Keratinocyte (primary cell): ENCODE data around the gene REPIN1. TPM values are rescaled to one million over a fixed set of nuclear protein-coding genes. Genes with fewer than 3 reads are reported as not detected.

Experiments used
- DNase-seq: peaks from one replicate; pipeline ENCODE4 v3.0.0-alpha.2; 2011; ENCODE audit warnings: low read depth, missing footprints, low spot score
- FAIRE-seq: peaks from 2 replicates; lab custom pipeline; 2011; peaks lifted over from hg19 to GRCh38; lab: Jason Lieb, UNC
- H2AFZ ChIP-seq: 2 replicates; pipeline ENCODE4 v1.6.0; 2012; ENCODE audit warnings: low read length, control low read depth, inconsistent platforms; ENCODE audit not compliant: control insufficient read depth
- H3K27ac ChIP-seq: 2 replicates; pipeline ENCODE4 v1.5.1; 2011; ENCODE audit warnings: low read length; ENCODE audit not compliant: control insufficient read depth, insufficient read depth
- H3K27me3 ChIP-seq: 3 replicates; pipeline ENCODE4 v1.6.0; 2011; ENCODE audit warnings: low read length; ENCODE audit not compliant: control insufficient read depth, insufficient read depth; ENCODE audit errors: extremely low read depth
- H3K36me3 ChIP-seq, 2 experiments: 2 replicates in 1 of 2; 3 replicates in 1 of 2; pipeline ENCODE4 v1.5.1; 2011; ENCODE audit warnings: low read length in 2 of 2, mild to moderate bottlenecking in 1 of 2; ENCODE audit not compliant: control insufficient read depth in 2 of 2, insufficient read depth in 2 of 2; ENCODE audit errors: extremely low read depth in 1 of 2
- H3K4me1 ChIP-seq: 3 replicates; pipeline ENCODE4 v1.5.1; 2011; ENCODE audit warnings: low read length; ENCODE audit not compliant: control insufficient read depth, insufficient read depth; ENCODE audit errors: extremely low read depth
- H3K4me2 ChIP-seq: 3 replicates; pipeline ENCODE4 v1.6.0; 2011; ENCODE audit warnings: low read depth, low read length; ENCODE audit not compliant: control insufficient read depth, insufficient read depth; ENCODE audit errors: extremely low read depth
- H3K4me3 ChIP-seq, 3 experiments: fragments of 200-600 bp in 1 of 3; sonication (generic) in 1 of 3; 2 replicates in 2 of 3; 3 replicates in 1 of 3; pipeline ENCODE4 v1.5.1; 2011 to 2016; ENCODE audit warnings: low read length in 3 of 3, mild to moderate bottlenecking in 3 of 3, control low read depth in 2 of 3, inconsistent platforms in 1 of 3, low read depth in 1 of 3, mixed read lengths in 1 of 3, mixed run types in 1 of 3, moderate library complexity in 1 of 3; ENCODE audit not compliant: control insufficient read depth in 2 of 3, insufficient read depth in 2 of 3; ENCODE audit errors: extremely low read depth in 1 of 3
- H3K79me2 ChIP-seq: 2 replicates; pipeline ENCODE4 v1.6.0; 2012; ENCODE audit warnings: low read length; ENCODE audit not compliant: control insufficient read depth, insufficient read depth
- H3K9ac ChIP-seq: 3 replicates; pipeline ENCODE4 v1.6.0; 2011; ENCODE audit warnings: low read length; ENCODE audit not compliant: control insufficient read depth, insufficient read depth; ENCODE audit errors: extremely low read depth
- H3K9me1 ChIP-seq: 3 replicates; pipeline ENCODE4 v1.6.0; 2011; ENCODE audit warnings: low read length; ENCODE audit not compliant: control insufficient read depth, insufficient read depth; ENCODE audit errors: extremely low read depth
- H3K9me3 ChIP-seq: 2 replicates; pipeline ENCODE4 v1.5.1; 2012; ENCODE audit warnings: low read depth, low read length; ENCODE audit not compliant: control insufficient read depth
- H4K20me1 ChIP-seq: 3 replicates; pipeline ENCODE4 v1.6.0; 2011; ENCODE audit warnings: low read length; ENCODE audit not compliant: control insufficient read depth, insufficient read depth; ENCODE audit errors: extremely low read depth
- CTCF ChIP-seq, 3 experiments: IDR thresholded peaks in 1 of 3; conservative IDR thresholded peaks in 1 of 3; optimal IDR thresholded peaks in 1 of 3; 2 replicates in 2 of 3; 3 replicates in 1 of 3; pipeline versions ENCODE3 to v1.5.1; 2011; ENCODE audit warnings: low read length in 3 of 3, mild to moderate bottlenecking in 3 of 3, moderate library complexity in 2 of 3, control low read depth in 1 of 3, inconsistent platforms in 1 of 3; ENCODE audit not compliant: insufficient read depth in 2 of 3; ENCODE audit errors: extremely low read depth in 1 of 3
- EZH2 ChIP-seq: IDR thresholded peaks from one replicate; pipeline ENCODE4 v1.6.1; 2012; ENCODE audit warnings: inconsistent platforms, mild to moderate bottlenecking, low read length, moderate library complexity
- dilution Hi-C: fragments of 300-500 bp; cut with MboI; formaldehyde crosslinking; loops from one replicate; pipeline ENCODE4 v1.7.0; 2020; ENCODE audit warnings: low sequenced_read_pairs; ENCODE audit not compliant: extremely low pct_ligation_motif_present
- polyA plus RNA-seq, 5 experiments: library from polyadenylated mRNA; depleted of rRNA in 3 of 5; stranded (reverse) in 3 of 5; stranded (forward) in 1 of 5; unstranded in 1 of 5; fragments of >200 nt; gene quantifications; 1 replicate in 1 of 5; 2 replicates in 3 of 5; 3 replicates in 1 of 5; pipeline versions ENCODE4 v1.2.1 to v1.2.3, GENCODE V29; 2011 to 2012; ENCODE audit warnings: missing spikeins in 2 of 5, low read depth in 1 of 5, low replicate concordance in 1 of 5

Gene REPIN1
- polyA plus RNA-seq, 1 donor (not counting 4 experiments of a cell fraction or from before 2014, with no cell fraction given), result 9.3 TPM

DNA sequence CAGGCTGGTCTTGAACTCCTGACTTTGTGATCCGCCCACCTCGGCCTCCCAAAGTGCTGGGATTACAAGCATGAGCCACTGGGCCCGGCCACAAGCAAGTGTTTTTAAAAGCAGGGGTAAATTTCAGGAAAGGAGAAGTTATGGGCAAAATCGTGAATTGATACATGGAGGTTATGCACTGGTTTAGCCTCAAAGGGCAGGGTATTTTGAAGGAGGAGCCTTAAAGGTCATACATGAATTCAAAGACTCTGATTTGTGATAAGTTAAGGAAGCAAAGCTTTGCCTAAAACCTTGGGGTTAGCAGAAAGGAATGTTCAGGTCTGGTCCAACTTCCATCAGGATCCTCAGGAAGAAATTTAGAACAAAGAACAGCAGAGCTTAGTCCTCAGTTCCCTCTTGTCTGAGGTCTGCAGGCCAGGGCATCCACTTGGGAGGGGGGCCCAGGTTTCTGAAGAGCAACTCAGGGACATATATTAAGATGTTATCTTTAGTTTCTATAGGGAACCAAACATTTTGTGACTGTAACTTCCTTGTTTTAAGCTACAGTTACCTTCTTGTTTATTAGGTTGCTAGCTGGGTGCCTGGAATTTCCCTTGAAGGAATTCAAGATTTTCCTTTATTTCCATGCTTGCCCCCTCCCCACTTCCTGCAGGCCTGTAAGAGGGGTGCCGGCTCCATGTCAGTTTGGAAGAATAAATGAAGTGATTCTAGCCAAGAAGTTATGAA is 2.8 kb upstream of the REPIN1 start:
- Histone ChIP-seq H2AFZ (no peak overlapping the region), H3K9me1 (no peaks in the 10 kb centered on the region), H3K27me3 (no peaks in the 10 kb centered on the region), H3K4me3 (no peak overlapping the region), H3K9ac (no peak overlapping the region), H3K36me3 (peaks cover 0 to 3% of the 10 kb centered on the region in 2 experiments), H3K79me2 (no peaks in the 10 kb centered on the region), H3K4me1 (peaks cover 24% of the 10 kb centered on the region), H3K27ac (no peak overlapping the region), H3K9me3 (no peaks in the 10 kb centered on the region), H3K4me2 (no peak overlapping the region), H4K20me1 (no peaks in the 10 kb centered on the region)
- TF ChIP-seq EZH2 (no peak), CTCF (optimal IDR thresholded peaks at IDR 0.05 in 1 of 3, IDR thresholded peaks at IDR 0.05 in 1 of 3, conservative IDR thresholded peaks at IDR 0.05 in 1 of 3; ENCODE audit: extremely low read depth in 1 of 3, insufficient read depth in 2 of 3, low read length in 3 of 3) (no peak)
- FAIRE-seq (no peak), DNase-seq (no peak)
- dilution Hi-C loops, result no loop called here

- Histone ChIP-seq H2AFZ (peak overlapping the region; percentile 69), H3K36me3 (peaks cover 0 to 5% of the 10 kb centered on the region in 2 experiments), H3K4me3 (peak overlapping the region in 2 of 3 experiments; percentile 76 to 80), H3K27ac (peak overlapping the region; percentile 43), H3K4me1 (peaks cover 24% of the 10 kb centered on the region), H3K27me3 (no peaks in the 10 kb centered on the region), H3K9ac (peak overlapping the region; percentile 80), H3K9me1 (no peaks in the 10 kb centered on the region), H3K4me2 (peak overlapping the region; percentile 96), H4K20me1 (no peaks in the 10 kb centered on the region), H3K79me2 (no peaks in the 10 kb centered on the region), H3K9me3 (no peaks in the 10 kb centered on the region)
- no peak for FAIRE-seq
- TF ChIP-seq EZH2 (no peak), CTCF (optimal IDR thresholded peaks at IDR 0.05 in 1 of 3, IDR thresholded peaks at IDR 0.05 in 1 of 3, conservative IDR thresholded peaks at IDR 0.05 in 1 of 3; ENCODE audit: extremely low read depth in 1 of 3, insufficient read depth in 2 of 3, low read length in 3 of 3) (no peak)
- dilution Hi-C loops, result no loop called here
- peak; percentile 30 for DNase-seq
These were observed 936 bp upstream of the REPIN1 start for GRCh38 chr7:150367677-150368095.
